Transverse colon (tissue), 4 donors: ENCODE data around the gene HEPACAM2. TPM values are rescaled to one million over a fixed set of nuclear protein-coding genes. Genes with fewer than 3 reads are reported as not detected.

Experiments used
- DNase-seq: peaks from one replicate; pipeline ENCODE4 v3.0.0-alpha.2; 2019
- H3K27ac ChIP-seq, 4 donors: fragments of 200-600 bp; sonication (generic); 2 replicates each; pipeline ENCODE4 v1.5.1; 2016 to 2018; ENCODE audit warnings: inconsistent platforms in 4 of 4
- H3K27me3 ChIP-seq: fragments of 200-600 bp; sonication (generic); 2 replicates; pipeline ENCODE4 v1.5.1; 2017; ENCODE audit warnings: inconsistent platforms
- H3K36me3 ChIP-seq, 4 donors: fragments of 200-600 bp; sonication (generic); 2 replicates each; pipeline ENCODE4 v1.5.1; 2017 to 2019; ENCODE audit warnings: inconsistent platforms in 4 of 4
- H3K4me1 ChIP-seq, 4 donors: fragments of 200-600 bp; sonication (generic); 2 replicates each; pipeline ENCODE4 v1.5.1; 2017 to 2020; ENCODE audit warnings: inconsistent platforms in 4 of 4
- H3K4me3 ChIP-seq, 4 donors: fragments of 200-600 bp; sonication (generic); 1 replicate in 1 of 4; 2 replicates in 3 of 4; pipeline versions ENCODE4 v1.5.1 to v1.6.1; 2017 to 2019; ENCODE audit warnings: inconsistent platforms in 4 of 4
- H3K9me3 ChIP-seq, 2 donors: fragments of 200-600 bp; sonication (generic); 2 replicates each; pipeline ENCODE4 v1.5.1; 2017 to 2019; ENCODE audit warnings: inconsistent platforms in 2 of 2
- CTCF ChIP-seq, 5 experiments: fragments of 200-600 bp in 3 of 5; fragments of 450-650 bp in 2 of 5; sonication (generic) in 3 of 5; IDR thresholded peaks; 1 replicate in 2 of 5; 2 replicates in 3 of 5; pipeline ENCODE4 v1.5.1; 2016 to 2017; ENCODE audit warnings: antibody characterized with exemption in 5 of 5, inconsistent platforms in 3 of 5, mild to moderate bottlenecking in 2 of 5, moderate library complexity in 1 of 5
- EP300 ChIP-seq: sonication (generic); formaldehyde crosslinking; IDR thresholded peaks from one replicate; pipeline ENCODE4 v1.6.1; 2017; ENCODE audit warnings: antibody characterized with exemption, low read depth
- POLR2A ChIP-seq: fragments of 450-650 bp; IDR thresholded peaks from one replicate; pipeline ENCODE4 v1.6.1; 2016; ENCODE audit warnings: antibody characterized with exemption, mild to moderate bottlenecking, moderate library complexity
- POLR2AphosphoS5 ChIP-seq, 3 donors: sonication (generic); formaldehyde crosslinking; IDR thresholded peaks; one replicate each; pipeline ENCODE4 v1.6.1; 2016; ENCODE audit warnings: antibody characterized with exemption in 3 of 3
- WGBS, 2 donors: methylation state at CpG; one replicate each; pipeline ENCODE4 v1.1.5; 2018; ENCODE audit warnings: low coverage in 1 of 2; 5-methylcytosine and 5-hydroxymethylcytosine counted together
- in situ Hi-C, 4 donors: fragments of 200-750 bp; cut with MboI; loops; one replicate each; pipeline versions ENCODE4 v1.15.0 to v1.15.1; 2017; ENCODE audit warnings: low sequenced_read_pairs in 3 of 4, low pct_ligation_motif_present in 1 of 4, low pct_unique_long_range_greater_than_20kb in 1 of 4
- intact Hi-C: fragments of 100-400 bp; cut with DNase I; formaldehyde crosslinking; loops from one replicate; pipeline ENCODE4 v1.15.1; 2023; ENCODE audit warnings: low total_unique reads
- total RNA-seq, 4 donors: library from RNA; depleted of rRNA; stranded (reverse); fragments of >200 nt; gene quantifications; one replicate each; pipeline ENCODE4 v1.1.0, GENCODE V29; 2016

Gene HEPACAM2
- total RNA-seq, 4 donors from 2014 or later, result 10.5 to 127 (median 45.1) TPM

DNA sequence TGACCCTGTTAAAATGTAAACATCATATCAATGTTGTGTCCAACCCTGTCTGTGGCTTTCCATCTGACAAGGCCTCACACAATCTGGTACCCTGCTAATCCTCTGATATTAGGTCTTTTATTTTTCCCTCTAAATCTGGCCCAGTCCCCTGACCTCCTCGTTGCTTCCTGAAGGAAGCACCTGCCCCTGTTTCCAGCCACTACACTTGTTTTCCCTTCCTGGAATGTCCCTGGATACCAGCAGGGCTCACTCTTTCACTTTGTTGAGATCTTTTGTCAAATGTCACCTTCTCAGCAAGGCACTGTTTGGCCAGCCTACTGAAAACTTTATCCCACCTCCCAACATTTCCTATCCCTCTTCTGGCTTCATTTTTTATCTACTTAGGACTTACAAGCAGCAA is 80.2 kb downstream of the HEPACAM2 start:
- no peak for TF ChIP-seq POLR2A
- no peak for TF ChIP-seq CTCF (IDR thresholded peaks at IDR 0.05)
- no peak for TF ChIP-seq EP300
- TF ChIP-seq POLR2AphosphoS5 (IDR thresholded peaks at IDR 0.05), result no peak
- Histone ChIP-seq H3K27me3 (no peaks in the 10 kb centered on the region), H3K36me3 (peaks cover 0 to 29% (median 2%) of the 10 kb centered on the region in 4 donors), H3K4me3 (no peak overlapping the region), H3K4me1 (peaks cover 0 to 29% (median 5%) of the 10 kb centered on the region in 4 donors), H3K27ac (peak overlapping the region in 1 of 4 donors; percentile 73), H3K9me3 (no peaks in the 10 kb centered on the region)
- 32% methylated on average over 1 of the region's 1 CpG; no CpG with 5 or more reads in 1 of the 2 donors for WGBS, 2 donors
- in situ Hi-C loops (no loop called here), intact Hi-C loops (no loop called here)
- DNase-seq, result no peak

GRCh38 chr7:93145354-93145753 is 80.9 kb downstream of the HEPACAM2 start:
- H3K27ac ChIP-seq, result no peak overlapping the region
- no peak overlapping the region for H3K4me3 ChIP-seq
- peaks cover 0 to 29% (median 2%) of the 10 kb centered on the region in 4 donors for H3K36me3 ChIP-seq
- peaks cover 0 to 29% (median 5%) of the 10 kb centered on the region in 4 donors for H3K4me1 ChIP-seq
- TF ChIP-seq POLR2A (no peak), POLR2AphosphoS5 (IDR thresholded peaks at IDR 0.05) (no peak), CTCF (IDR thresholded peaks at IDR 0.05) (no peak), EP300 (no peak)
- no peaks in the 10 kb centered on the region for H3K27me3 ChIP-seq
- no peak for DNase-seq
- in situ Hi-C loops, result no loop called here
- no peaks in the 10 kb centered on the region for H3K9me3 ChIP-seq
- 53 to 77% methylated on average over 2 to 3 of the region's 3 CpGs for WGBS, 2 donors
- intact Hi-C loops, result no loop called here

- Histone ChIP-seq H3K4me3 (no peak overlapping the region), H3K27me3 (no peaks in the 10 kb centered on the region), H3K9me3 (no peaks in the 10 kb centered on the region), H3K4me1 (peaks cover 0 to 16% (median 3%) of the 10 kb centered on the region in 4 donors), H3K36me3 (peaks cover 0 to 49% (median 7%) of the 10 kb centered on the region in 4 donors), H3K27ac (no peak overlapping the region)
- no peak for DNase-seq
- TF ChIP-seq CTCF (IDR thresholded peaks at IDR 0.05) (no peak), EP300 (no peak), POLR2AphosphoS5 (IDR thresholded peaks at IDR 0.05) (no peak), POLR2A (no peak)
- intact Hi-C loops (no loop called here), in situ Hi-C loops (no loop called here)
- 92 to 100% methylated on average over 1 of the region's 1 CpG for WGBS, 2 donors
Measured at GRCh38 chr7:93142127-93142526, 84.1 kb downstream of the HEPACAM2 start.

GRCh38 chr7:93140582-93141191 is 85.6 kb downstream of the HEPACAM2 start:
- in situ Hi-C loops, result no loop called here
- Histone ChIP-seq H3K9me3 (peaks cover under 1 to 5% of the 10 kb centered on the region in 2 donors), H3K4me1 (peaks cover 0 to 1% (median 0%) of the 10 kb centered on the region in 4 donors), H3K27me3 (no peaks in the 10 kb centered on the region), H3K4me3 (no peak overlapping the region), H3K27ac (no peak overlapping the region), H3K36me3 (peaks cover 0 to 63% (median 10%) of the 10 kb centered on the region in 4 donors)
- TF ChIP-seq CTCF (IDR thresholded peaks at IDR 0.05) (no peak), EP300 (no peak), POLR2AphosphoS5 (IDR thresholded peaks at IDR 0.05) (no peak), POLR2A (no peak)
- no peak for DNase-seq
- intact Hi-C loops, result no loop called here
- 89 to 96% methylated on average over 3 of the region's 3 CpGs for WGBS, 2 donors
